IMR-90 (cell line): ENCODE measurements around the gene DPY19L1. TPM values are rescaled to one million over a fixed set of nuclear protein-coding genes. Genes with fewer than 3 reads are reported as not detected.

Experiments
- ATAC-seq: fragments of 200-7000 bp; cut with Tn5 transposase; 2 replicates; pipeline ENCODE4 v1.9.1; 2020; ENCODE audit warnings: low read depth, mild to moderate bottlenecking, moderate library complexity
- BruUV-seq: library from RNA; stranded (reverse); fragments of 400-500 nt; replicated peaks from 2 replicates; lab custom pipeline; 2021; lab: Mats Ljungman, UMichigan
- CTCF ChIA-PET: fragments of 300-600 bp; formaldehyde crosslinking; extraction: SDS; loops from one replicate; lab custom pipeline; 2021; ENCODE audit warnings: antibody characterized with exemption; lab: Yijun Ruan, JAX
- POLR2A ChIA-PET: fragments of 300-600 bp; sonication (Branson Sonifier 250); formaldehyde crosslinking; loops from one replicate; lab custom pipeline; 2022; ENCODE audit warnings: antibody characterized with exemption; ENCODE audit not compliant: unreplicated experiment; lab: Charles Lee
- DNase-seq: peaks from one replicate; pipeline ENCODE4 v3.0.0; 2013
- H2AFZ ChIP-seq: replicated peaks from 2 replicates; pipeline ENCODE3; 2013; ENCODE audit warnings: low read length, mild to moderate bottlenecking; ENCODE audit not compliant: poor library complexity
- H2AK5ac ChIP-seq: 2 replicates; pipeline ENCODE4 v1.6.1; 2013; ENCODE audit warnings: low read depth, low read length, inconsistent platforms
- H2AK9ac ChIP-seq: replicated peaks from 2 replicates; pipeline ENCODE3; 2013; ENCODE audit warnings: mild to moderate bottlenecking, low read depth, low read length, moderate library complexity; ENCODE audit not compliant: poor library complexity
- H2BK120ac ChIP-seq: 2 replicates; pipeline ENCODE4 v1.6.1; 2013; ENCODE audit warnings: low read depth, low read length, inconsistent platforms
- H2BK15ac ChIP-seq: 3 replicates; pipeline ENCODE4 v1.6.1; 2013; ENCODE audit warnings: low read depth, low read length, inconsistent platforms
- H2BK20ac ChIP-seq: 2 replicates; pipeline ENCODE4 v1.6.1; 2013; ENCODE audit warnings: low read depth, mild to moderate bottlenecking, inconsistent platforms, low read length, moderate library complexity
- H2BK5ac ChIP-seq: 2 replicates; pipeline ENCODE4 v1.6.1; 2013; ENCODE audit warnings: mild to moderate bottlenecking, low read depth, low read length, inconsistent platforms; ENCODE audit not compliant: poor library complexity, severe bottlenecking
- H3K14ac ChIP-seq: replicated peaks from 2 replicates; pipeline ENCODE4 v1.6.1; 2013; ENCODE audit warnings: low read depth, low read length, inconsistent platforms
- H3K18ac ChIP-seq: 2 replicates; pipeline ENCODE4 v1.6.1; 2013; ENCODE audit warnings: low read depth, low read length, control low read depth
- H3K23ac ChIP-seq: 2 replicates; pipeline ENCODE4 v1.6.1; 2013; ENCODE audit warnings: low read depth, low read length, inconsistent platforms
- H3K27ac ChIP-seq: 2 replicates; pipeline ENCODE4 v1.5.1; 2013; ENCODE audit warnings: mild to moderate bottlenecking, control low read depth, low read length; ENCODE audit not compliant: insufficient read depth
- H3K27me3 ChIP-seq: 2 replicates; pipeline ENCODE4 v1.6.1; 2013; ENCODE audit warnings: low read length; ENCODE audit not compliant: control insufficient read depth, insufficient read depth
- H3K36me3 ChIP-seq: 2 replicates; pipeline ENCODE4 v1.6.1; 2013; ENCODE audit warnings: low read length, mixed read lengths; ENCODE audit not compliant: control insufficient read depth, insufficient read depth
- H3K4ac ChIP-seq: 2 replicates; pipeline ENCODE4 v1.6.1; 2013; ENCODE audit warnings: low read depth, low read length, inconsistent platforms
- H3K4me1 ChIP-seq: 2 replicates; pipeline ENCODE4 v1.6.1; 2013; ENCODE audit warnings: low read length, mixed read lengths; ENCODE audit not compliant: control insufficient read depth, insufficient read depth
- H3K4me2 ChIP-seq: 2 replicates; pipeline ENCODE4 v1.6.1; 2013; ENCODE audit warnings: low read depth, mild to moderate bottlenecking, control low read depth, low read length, moderate library complexity
- H3K4me3 ChIP-seq: 2 replicates; pipeline ENCODE4 v1.5.1; 2013; ENCODE audit warnings: low read depth, mild to moderate bottlenecking, control low read depth, low read length, moderate library complexity; ENCODE audit not compliant: insufficient read depth
- H3K56ac ChIP-seq: 2 replicates; pipeline ENCODE4 v1.6.1; 2013; ENCODE audit warnings: low read length, inconsistent platforms; ENCODE audit not compliant: insufficient read depth; ENCODE audit errors: extremely low read depth
- H3K79me1 ChIP-seq, 2 experiments: 2 replicates each; pipeline ENCODE4 v1.6.1; 2013; ENCODE audit warnings: low read length in 2 of 2, inconsistent platforms in 1 of 2, low read depth in 1 of 2
- H3K9ac ChIP-seq: 2 replicates; pipeline ENCODE4 v1.6.1; 2013; ENCODE audit warnings: low read depth, low read length, control low read depth
- H3K9me1 ChIP-seq: 2 replicates; pipeline ENCODE4 v1.6.1; 2013; ENCODE audit warnings: low read length, inconsistent platforms; ENCODE audit not compliant: insufficient read depth
- H3K9me3 ChIP-seq: 2 replicates; pipeline ENCODE4 v1.6.1; 2013; ENCODE audit warnings: low read length; ENCODE audit not compliant: control insufficient read depth, insufficient read depth
- H4K20me1 ChIP-seq: 2 replicates; pipeline ENCODE4 v1.6.1; 2013; ENCODE audit warnings: low read length, inconsistent platforms; ENCODE audit not compliant: insufficient read depth
- H4K5ac ChIP-seq: 2 replicates; pipeline ENCODE4 v1.6.1; 2013; ENCODE audit warnings: mild to moderate bottlenecking, low read depth, low read length, control low read depth
- H4K8ac ChIP-seq, 2 experiments: 2 replicates each; pipeline ENCODE4 v1.6.1; 2013; ENCODE audit warnings: low read depth in 2 of 2, low read length in 2 of 2, control low read depth in 1 of 2, inconsistent platforms in 1 of 2
- H4K91ac ChIP-seq: 2 replicates; pipeline ENCODE4 v1.6.1; 2013; ENCODE audit warnings: low read depth, low read length, inconsistent platforms; ENCODE audit not compliant: insufficient read depth
- CEBPB ChIP-seq: IDR thresholded peaks from 2 replicates; pipeline ENCODE4 v1.6.1; 2012; ENCODE audit warnings: low read depth, low read length, improper control_type of control experiment
- CHD1 ChIP-seq: IDR thresholded peaks from 2 replicates; pipeline ENCODE4 v1.6.1; 2012; ENCODE audit warnings: low read depth, low read length, improper control_type of control experiment
- CTCF ChIP-seq: conservative IDR thresholded peaks from 2 replicates; pipeline ENCODE4 v1.5.1; 2012; ENCODE audit warnings: mild to moderate bottlenecking, low read depth, low read length, improper control_type of control experiment
- MAFK ChIP-seq: IDR thresholded peaks from 2 replicates; pipeline ENCODE4 v1.6.1; 2012; ENCODE audit warnings: low read depth, low read length, improper control_type of control experiment
- MXI1 ChIP-seq: IDR thresholded peaks from 2 replicates; pipeline ENCODE4 v1.6.1; 2012; ENCODE audit warnings: low read depth, mild to moderate bottlenecking, low read length, moderate library complexity, borderline replicate concordance
- NFE2L2 ChIP-seq: fragments of 150-350 bp; IDR thresholded peaks from 2 replicates; pipeline ENCODE4 v1.6.1; 2016; ENCODE audit warnings: low read depth, mild to moderate bottlenecking, low read length
- POLR2A ChIP-seq: IDR thresholded peaks from 2 replicates; pipeline ENCODE4 v1.6.1; 2012; ENCODE audit warnings: mild to moderate bottlenecking, low read depth, low read length
- RAD21 ChIP-seq: IDR thresholded peaks from 2 replicates; pipeline ENCODE4 v1.6.1; 2012; ENCODE audit warnings: low read length, improper control_type of control experiment
- RCOR1 ChIP-seq: IDR thresholded peaks from 2 replicates; pipeline ENCODE4 v1.6.1; 2012; ENCODE audit warnings: mild to moderate bottlenecking, low read length, improper control_type of control experiment; ENCODE audit not compliant: insufficient replicate concordance
- RFX5 ChIP-seq: IDR thresholded peaks from 2 replicates; pipeline ENCODE4 v1.8.0; 2012; ENCODE audit warnings: low read depth, mild to moderate bottlenecking, low read length, moderate library complexity
- USF2 ChIP-seq: fragments of 150-350 bp; IDR thresholded peaks from 2 replicates; pipeline ENCODE4 v1.6.1; 2017; ENCODE audit warnings: mild to moderate bottlenecking, antibody characterized with exemption, low read length, low read depth
- WGBS, 2 experiments: methylation state at CpG; one replicate each; pipeline versions ENCODE4 v1.1.5 to v1.1.7; 2013; ENCODE audit warnings: missing lambda C conversion rate in 2 of 2; ENCODE audit not compliant: insufficient read length in 1 of 2; ENCODE audit errors: extremely low coverage in 2 of 2; 5-methylcytosine and 5-hydroxymethylcytosine counted together
- dilution Hi-C: fragments of 300-500 bp; cut with HindIII; formaldehyde crosslinking; loops from one replicate; pipeline ENCODE4 v1.14.3; 2018; ENCODE audit warnings: low sequenced_read_pairs; ENCODE audit not compliant: unreplicated experiment
- in situ Hi-C: fragments of 300-500 bp; cut with MboI; formaldehyde crosslinking; loops from 3 replicates; pipeline ENCODE4 v1.14.3; 2019; ENCODE audit warnings: low sequenced_read_pairs, inconsistent platforms, mixed read lengths
- intact Hi-C: fragments of 100-400 bp; cut with micrococcal nuclease; formaldehyde crosslinking; loops from 2 replicates; pipeline ENCODE4 v1.10.0; 2022
- polyA plus RNA-seq, 3 experiments: library from polyadenylated mRNA; depleted of rRNA; stranded (reverse); fragments of >200 nt; gene quantifications; 2 replicates each; pipeline ENCODE4 v1.2.3, GENCODE V29; 2012; ENCODE audit warnings: low replicate concordance in 1 of 3
- total RNA-seq: library from RNA; depleted of rRNA; stranded (reverse); fragments of >200 nt; gene quantifications from 2 replicates; pipeline ENCODE4 v1.2.3, GENCODE V29; 2012

The DPY19L1 gene
- total and polyA plus RNA-seq, 2 of the 4 experiments (the other 2 are of a cell fraction), result 12.1 to 12.2 TPM

GRCh38 chr7:35019801-35020200 lies 17.5 kb downstream of the DPY19L1 start:
- Histone ChIP-seq H3K9me1 (peaks cover under 1% of the 10 kb centered on the region; the same call in 1 of the 2 replicates), H3K56ac (no peak overlapping the region), H3K27me3 (no peaks in the 10 kb centered on the region), H2BK5ac (no peak overlapping the region), H2AK5ac (no peak overlapping the region), H2AFZ (no peak overlapping the region), H2BK20ac (no peak overlapping the region), H3K4ac (no peak overlapping the region), H4K20me1 (no peaks in the 10 kb centered on the region), H3K79me1 (peaks cover 3 to 6% of the 10 kb centered on the region in 2 experiments; a peak in 3 of 4 replicates), H2BK120ac (no peak overlapping the region), H3K4me1 (no peaks in the 10 kb centered on the region), H3K9ac (no peak overlapping the region), H3K4me3 (no peak overlapping the region), H3K23ac (no peak overlapping the region), H4K5ac (peak overlapping the region; percentile 31; the same call in 1 of the 2 replicates), H2BK15ac (no peak overlapping the region), H3K9me3 (no peaks in the 10 kb centered on the region), H3K4me2 (no peak overlapping the region), H3K27ac (no peak overlapping the region), H3K18ac (no peak overlapping the region), H2AK9ac (no peak overlapping the region), H4K8ac (no peak overlapping the region), H3K14ac (no peak overlapping the region), H3K36me3 (0 out of 2 replicates have a peak, but pooled peaks cover 2% of the 10 kb centered on the region), H4K91ac (no peak overlapping the region)
- ATAC-seq (no peak), DNase-seq (no peak)
- ChIA-PET POLR2A (no interaction called here), CTCF (no interaction called here)
- dilution Hi-C loops, result no loop called here
- BruUV-seq, result no TSS peak
- intact Hi-C loops, result no loop called here
- in situ Hi-C loops, result no loop called here
- TF ChIP-seq NFE2L2 (no peak), CHD1 (no peak), RFX5 (no peak), RCOR1 (no peak), USF2 (no peak), MAFK (no peak), CEBPB (no peak), POLR2A (no peak), MXI1 (no peak), CTCF (no peak), RAD21 (no peak)
- no CpG with 5 or more reads among the region's 3 CpGs for WGBS, 2 experiments
